DND-41 (cell line): ENCODE measurements around the gene TBC1D4.

Experiments
- ATAC-seq: fragments of 200-7000 bp; cut with Tn5 transposase; 3 replicates; pipeline ENCODE4 v1.9.1; 2021; ENCODE audit warnings: low read depth; ENCODE audit not compliant: insufficient read depth
- DNase-seq: peaks from one replicate; pipeline ENCODE4 v3.0.0-alpha.2; 2020
- H2AFZ ChIP-seq: 2 replicates; pipeline ENCODE4 v1.6.0; 2012; ENCODE audit warnings: low read depth, low read length
- H3K27ac ChIP-seq: 2 replicates; pipeline ENCODE4 v1.5.1; 2012; ENCODE audit warnings: low read length, inconsistent platforms
- H3K27me3 ChIP-seq: fragments of 200-600 bp; sonication (generic); 2 replicates; pipeline ENCODE4 v1.6.0; 2012; ENCODE audit warnings: low read length, mild to moderate bottlenecking, inconsistent platforms; ENCODE audit not compliant: insufficient read depth, poor library complexity
- H3K36me3 ChIP-seq: 2 replicates; pipeline ENCODE4 v1.5.1; 2012; ENCODE audit warnings: low read length, inconsistent platforms; ENCODE audit not compliant: insufficient read depth
- H3K4me1 ChIP-seq: 2 replicates; pipeline ENCODE4 v1.5.1; 2012; ENCODE audit warnings: mild to moderate bottlenecking, low read length; ENCODE audit not compliant: insufficient read depth
- H3K4me2 ChIP-seq: 2 replicates; pipeline ENCODE4 v1.6.0; 2012; ENCODE audit warnings: mild to moderate bottlenecking, moderate library complexity, low read length, inconsistent platforms; ENCODE audit not compliant: insufficient read depth
- H3K4me3 ChIP-seq, 2 experiments: fragments of 200-600 bp in 1 of 2; shearing (Covaris generic) in 1 of 2; 2 replicates each; pipeline ENCODE4 v1.5.1; 2012 to 2016; ENCODE audit warnings: inconsistent platforms in 2 of 2, low read length in 2 of 2, mild to moderate bottlenecking in 2 of 2, low read depth in 1 of 2, moderate library complexity in 1 of 2
- H3K79me2 ChIP-seq: 2 replicates; pipeline ENCODE4 v1.6.0; 2012; ENCODE audit warnings: low read length, inconsistent platforms; ENCODE audit not compliant: insufficient read depth
- H3K9ac ChIP-seq: 2 replicates; pipeline ENCODE4 v1.6.0; 2012; ENCODE audit warnings: low read depth, mild to moderate bottlenecking, inconsistent platforms, low read length, moderate library complexity
- H3K9me3 ChIP-seq: 2 replicates; pipeline ENCODE4 v1.5.1; 2012; ENCODE audit warnings: low read length, moderate library complexity, mild to moderate bottlenecking, inconsistent platforms; ENCODE audit not compliant: insufficient read depth, severe bottlenecking
- H4K20me1 ChIP-seq: 2 replicates; pipeline ENCODE4 v1.6.0; 2012; ENCODE audit warnings: low read length; ENCODE audit not compliant: insufficient read depth
- EZH2 ChIP-seq: IDR thresholded peaks from 3 replicates; pipeline ENCODE4 v1.6.1; 2012; ENCODE audit warnings: borderline replicate concordance, low read depth, mild to moderate bottlenecking, moderate library complexity, low read length, inconsistent platforms; ENCODE audit not compliant: severe bottlenecking
- TF ChIP-seq, protein P1 (sequence below): IDR thresholded peaks from 2 replicates; pipeline ENCODE4 v1.5.1; 2012; ENCODE audit warnings: borderline replicate concordance, low read length, moderate library complexity, mild to moderate bottlenecking; ENCODE audit not compliant: poor library complexity, severe bottlenecking; ENCODE audit errors: extremely low read depth

The TBC1D4 gene

GRCh38 chr13:75512253-75512652 lies 30.3 kb upstream of the TBC1D4 start:
- no peak for ATAC-seq
- Histone ChIP-seq H3K79me2 (no peaks in the 10 kb centered on the region), H3K4me2 (no peak overlapping the region), H3K4me3 (no peak overlapping the region), H3K27ac (no peak overlapping the region), H4K20me1 (no peaks in the 10 kb centered on the region), H3K36me3 (no peaks in the 10 kb centered on the region), H3K9ac (no peak overlapping the region), H2AFZ (no peak overlapping the region), H3K4me1 (peaks cover 6% of the 10 kb centered on the region), H3K9me3 (no peaks in the 10 kb centered on the region), H3K27me3 (no peaks in the 10 kb centered on the region)
- TF ChIP-seq, protein P1, sequence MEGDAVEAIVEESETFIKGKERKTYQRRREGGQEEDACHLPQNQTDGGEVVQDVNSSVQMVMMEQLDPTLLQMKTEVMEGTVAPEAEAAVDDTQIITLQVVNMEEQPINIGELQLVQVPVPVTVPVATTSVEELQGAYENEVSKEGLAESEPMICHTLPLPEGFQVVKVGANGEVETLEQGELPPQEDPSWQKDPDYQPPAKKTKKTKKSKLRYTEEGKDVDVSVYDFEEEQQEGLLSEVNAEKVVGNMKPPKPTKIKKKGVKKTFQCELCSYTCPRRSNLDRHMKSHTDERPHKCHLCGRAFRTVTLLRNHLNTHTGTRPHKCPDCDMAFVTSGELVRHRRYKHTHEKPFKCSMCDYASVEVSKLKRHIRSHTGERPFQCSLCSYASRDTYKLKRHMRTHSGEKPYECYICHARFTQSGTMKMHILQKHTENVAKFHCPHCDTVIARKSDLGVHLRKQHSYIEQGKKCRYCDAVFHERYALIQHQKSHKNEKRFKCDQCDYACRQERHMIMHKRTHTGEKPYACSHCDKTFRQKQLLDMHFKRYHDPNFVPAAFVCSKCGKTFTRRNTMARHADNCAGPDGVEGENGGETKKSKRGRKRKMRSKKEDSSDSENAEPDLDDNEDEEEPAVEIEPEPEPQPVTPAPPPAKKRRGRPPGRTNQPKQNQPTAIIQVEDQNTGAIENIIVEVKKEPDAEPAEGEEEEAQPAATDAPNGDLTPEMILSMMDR: no peak
- TF ChIP-seq EZH2: no peak
- no peak for DNase-seq

DNA sequence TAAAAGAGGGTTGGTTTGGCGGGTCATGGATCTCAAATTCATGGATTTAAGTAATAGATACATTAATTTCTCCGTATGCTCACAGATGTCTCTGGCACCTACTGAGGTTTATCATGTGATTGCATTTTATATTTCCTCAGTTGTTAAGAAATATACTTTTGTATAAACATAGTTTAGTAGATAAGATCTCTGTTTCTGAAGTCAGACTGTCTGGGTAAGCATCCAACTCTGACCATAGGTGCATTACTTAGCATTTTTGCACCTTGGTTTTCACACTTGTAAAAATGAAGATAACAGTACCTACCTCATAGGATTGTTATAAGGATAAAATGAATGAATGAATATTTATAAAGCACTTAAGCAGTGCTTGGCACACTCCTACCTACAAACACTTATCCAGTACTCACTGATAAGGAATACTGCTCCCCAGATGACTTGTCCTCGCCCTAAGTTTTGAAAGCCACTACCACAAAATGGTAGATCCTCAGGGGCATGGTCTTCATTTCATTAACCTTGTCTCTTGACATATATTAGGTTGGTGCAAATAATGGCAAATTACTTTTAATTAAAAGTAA lies 29.2 kb upstream of the TBC1D4 start:
- ATAC-seq (no peak), DNase-seq (no peak)
- H3K4me2 ChIP-seq: no peak overlapping the region
- no peaks in the 10 kb centered on the region for H4K20me1 ChIP-seq
- TF ChIP-seq EZH2: no peak
- TF ChIP-seq, protein P1: no peak
- H3K79me2 ChIP-seq: no peaks in the 10 kb centered on the region
- no peaks in the 10 kb centered on the region for H3K9me3 ChIP-seq
- H3K27ac ChIP-seq: no peak overlapping the region
- no peak overlapping the region for H2AFZ ChIP-seq
- no peaks in the 10 kb centered on the region for H3K27me3 ChIP-seq
- H3K4me3 ChIP-seq: no peak overlapping the region
- peaks cover 6% of the 10 kb centered on the region for H3K4me1 ChIP-seq
- no peaks in the 10 kb centered on the region for H3K36me3 ChIP-seq
- H3K9ac ChIP-seq: no peak overlapping the region

- H3K4me3 ChIP-seq: no peak overlapping the region
- DNase-seq: no peak
- H2AFZ ChIP-seq: no peak overlapping the region
- ATAC-seq: no peak
- no peaks in the 10 kb centered on the region for H4K20me1 ChIP-seq
- TF ChIP-seq, protein P1: no peak
- TF ChIP-seq EZH2: no peak
- H3K4me1 ChIP-seq: no peaks in the 10 kb centered on the region
- H3K4me2 ChIP-seq: no peak overlapping the region
- no peak overlapping the region for H3K9ac ChIP-seq
- no peaks in the 10 kb centered on the region for H3K9me3 ChIP-seq
- no peaks in the 10 kb centered on the region for H3K27me3 ChIP-seq
- H3K27ac ChIP-seq: no peak overlapping the region
- H3K79me2 ChIP-seq: no peaks in the 10 kb centered on the region
- H3K36me3 ChIP-seq: no peaks in the 10 kb centered on the region
Observed at GRCh38 chr13:75508002-75508548, 26.1 kb upstream of the TBC1D4 start.
